OCI-LY1 (cell line): ENCODE measurements around the gene CDKN2B-AS1.

ENCODE experiments used
- CTCF ChIP-seq: fragments of 200-600 bp; sonication (generic), shearing (Covaris generic); IDR thresholded peaks from 2 replicates; pipeline ENCODE4 v1.5.1; 2017; ENCODE audit warnings: mild to moderate bottlenecking, antibody characterized with exemption, low read length, moderate library complexity, mixed read lengths
- EZH2 ChIP-seq: fragments of 200-600 bp; sonication (generic), shearing (Covaris generic); IDR thresholded peaks from 2 replicates; pipeline ENCODE4 v1.8.0; 2017; ENCODE audit warnings: borderline replicate concordance, mixed run types, mild to moderate bottlenecking, antibody characterized with exemption, low read length, moderate library complexity, mixed read lengths

- TF ChIP-seq EZH2 = no peak
- TF ChIP-seq CTCF = no peak
Measured at GRCh38 chr9:22041775-22042174, 47.2 kb downstream of the CDKN2B-AS1 start.
